A673 (cell line): ENCODE results near the gene TPM1.

Experiments
- EZH2 ChIP-seq: fragments of 200-600 bp; sonication (generic); IDR thresholded peaks from 2 replicates; pipeline ENCODE4 v1.6.1; 2017; ENCODE audit warnings: borderline replicate concordance, low read depth, mild to moderate bottlenecking, mixed read lengths, antibody characterized with exemption, low read length; ENCODE audit not compliant: poor library complexity, severe bottlenecking
- TF ChIP-seq, protein P1 (sequence below): fragments of 300-800, 200-600 bp; sonication (generic); conservative IDR thresholded peaks from 2 replicates; pipeline ENCODE4 v1.5.1; 2017; ENCODE audit warnings: low read depth, mild to moderate bottlenecking, antibody characterized with exemption, low read length, moderate library complexity, mixed read lengths

DNA sequence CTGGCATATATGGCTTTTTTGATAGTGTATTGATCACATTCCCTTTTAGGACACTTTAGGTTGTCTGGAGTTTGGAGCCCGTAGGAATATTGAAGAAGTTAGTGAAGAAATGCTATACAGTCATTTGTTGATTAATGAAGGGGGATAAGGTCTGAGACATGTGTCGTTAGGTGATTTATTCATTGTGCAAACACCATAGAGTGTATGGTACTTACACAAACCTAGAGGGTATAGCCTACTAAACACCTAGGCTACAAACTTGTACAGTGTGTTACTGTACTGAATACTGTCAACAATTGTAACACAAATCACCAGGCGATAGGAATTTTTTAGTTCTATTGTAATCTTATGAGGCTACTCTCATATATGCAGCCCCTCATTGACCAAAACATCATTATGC, 3.3 kb downstream of the TPM1 start:
- TF ChIP-seq, protein P1, sequence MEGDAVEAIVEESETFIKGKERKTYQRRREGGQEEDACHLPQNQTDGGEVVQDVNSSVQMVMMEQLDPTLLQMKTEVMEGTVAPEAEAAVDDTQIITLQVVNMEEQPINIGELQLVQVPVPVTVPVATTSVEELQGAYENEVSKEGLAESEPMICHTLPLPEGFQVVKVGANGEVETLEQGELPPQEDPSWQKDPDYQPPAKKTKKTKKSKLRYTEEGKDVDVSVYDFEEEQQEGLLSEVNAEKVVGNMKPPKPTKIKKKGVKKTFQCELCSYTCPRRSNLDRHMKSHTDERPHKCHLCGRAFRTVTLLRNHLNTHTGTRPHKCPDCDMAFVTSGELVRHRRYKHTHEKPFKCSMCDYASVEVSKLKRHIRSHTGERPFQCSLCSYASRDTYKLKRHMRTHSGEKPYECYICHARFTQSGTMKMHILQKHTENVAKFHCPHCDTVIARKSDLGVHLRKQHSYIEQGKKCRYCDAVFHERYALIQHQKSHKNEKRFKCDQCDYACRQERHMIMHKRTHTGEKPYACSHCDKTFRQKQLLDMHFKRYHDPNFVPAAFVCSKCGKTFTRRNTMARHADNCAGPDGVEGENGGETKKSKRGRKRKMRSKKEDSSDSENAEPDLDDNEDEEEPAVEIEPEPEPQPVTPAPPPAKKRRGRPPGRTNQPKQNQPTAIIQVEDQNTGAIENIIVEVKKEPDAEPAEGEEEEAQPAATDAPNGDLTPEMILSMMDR: no peak
- TF ChIP-seq EZH2: no peak
